HL-60 (cell line): ENCODE measurements around the gene MACROD2.

Experiments
- CTCF ChIP-seq: IDR thresholded peaks from one replicate; pipeline ENCODE4 v1.5.1; 2011; ENCODE audit warnings: low read length, control low read depth, inconsistent platforms; ENCODE audit not compliant: insufficient read depth
- POLR2AphosphoS5 ChIP-seq: IDR thresholded peaks from 2 replicates; pipeline ENCODE4 v1.6.1; 2012; ENCODE audit warnings: low read depth
- SPI1 ChIP-seq: IDR thresholded peaks from 2 replicates; pipeline ENCODE4 v1.6.1; 2012; ENCODE audit warnings: low read depth, mild to moderate bottlenecking, borderline replicate concordance

GRCh38 chr20:14724036-14724435 is 728.7 kb downstream of the MACROD2 start:
- no peak for TF ChIP-seq POLR2AphosphoS5
- no peak for TF ChIP-seq CTCF
- no peak for TF ChIP-seq SPI1
